Panc1 (cell line): ENCODE measurements around the gene OR2B3.

Experiments
- REST ChIP-seq, 2 experiments: IDR thresholded peaks; 2 replicates each; pipeline ENCODE4 v1.6.1; 2011 to 2012; ENCODE audit warnings: low read depth in 2 of 2, control low read depth in 1 of 2, low read length in 1 of 2, mild to moderate bottlenecking in 1 of 2, moderate library complexity in 1 of 2; ENCODE audit not compliant: insufficient read depth in 1 of 2
- TF ChIP-seq, protein P1 (sequence below): fragments of 450-650 bp; IDR thresholded peaks from 2 replicates; pipeline ENCODE4 v1.5.1; 2017; ENCODE audit warnings: mild to moderate bottlenecking

GRCh38 chr6:29071831-29072723 is 15.0 kb downstream of the OR2B3 start:
- TF ChIP-seq, protein P1, sequence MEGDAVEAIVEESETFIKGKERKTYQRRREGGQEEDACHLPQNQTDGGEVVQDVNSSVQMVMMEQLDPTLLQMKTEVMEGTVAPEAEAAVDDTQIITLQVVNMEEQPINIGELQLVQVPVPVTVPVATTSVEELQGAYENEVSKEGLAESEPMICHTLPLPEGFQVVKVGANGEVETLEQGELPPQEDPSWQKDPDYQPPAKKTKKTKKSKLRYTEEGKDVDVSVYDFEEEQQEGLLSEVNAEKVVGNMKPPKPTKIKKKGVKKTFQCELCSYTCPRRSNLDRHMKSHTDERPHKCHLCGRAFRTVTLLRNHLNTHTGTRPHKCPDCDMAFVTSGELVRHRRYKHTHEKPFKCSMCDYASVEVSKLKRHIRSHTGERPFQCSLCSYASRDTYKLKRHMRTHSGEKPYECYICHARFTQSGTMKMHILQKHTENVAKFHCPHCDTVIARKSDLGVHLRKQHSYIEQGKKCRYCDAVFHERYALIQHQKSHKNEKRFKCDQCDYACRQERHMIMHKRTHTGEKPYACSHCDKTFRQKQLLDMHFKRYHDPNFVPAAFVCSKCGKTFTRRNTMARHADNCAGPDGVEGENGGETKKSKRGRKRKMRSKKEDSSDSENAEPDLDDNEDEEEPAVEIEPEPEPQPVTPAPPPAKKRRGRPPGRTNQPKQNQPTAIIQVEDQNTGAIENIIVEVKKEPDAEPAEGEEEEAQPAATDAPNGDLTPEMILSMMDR: peak; percentile 84
- TF ChIP-seq REST (IDR thresholded peaks at IDR 0.05; ENCODE audit: insufficient read depth in 1 of 2, low read depth in 2 of 2, low read length in 1 of 2): no peak
